CD4-positive, alpha-beta memory T cell (primary cell): ENCODE data around the gene BFSP2. TPM values are rescaled to one million over a fixed set of nuclear protein-coding genes. Genes with fewer than 3 reads are reported as not detected.

Experiments used
- CTCF ChIA-PET: fragments of 350-600 bp; sonication (Branson Sonifier 250); formaldehyde crosslinking; loops from one replicate; lab custom pipeline; 2021; ENCODE audit warnings: inconsistent platforms; ENCODE audit not compliant: partially characterized antibody; lab: Charles Lee
- POLR2A ChIA-PET: fragments of 350-600 bp; sonication (Branson Sonifier 250); formaldehyde crosslinking; loops from one replicate; lab custom pipeline; 2021; ENCODE audit not compliant: partially characterized antibody; lab: Charles Lee
- DNase-seq, 5 donors: peaks; one replicate each; pipeline versions ENCODE4 v3.0.0 to v3.0.0-alpha.2; 2020 to 2022; ENCODE audit warnings: mixed read lengths in 1 of 5
- H3K27ac ChIP-seq: one replicate; pipeline ENCODE4 v1.7.0; 2013; ENCODE audit warnings: low read depth, low read length
- H3K27me3 ChIP-seq: 2 replicates; pipeline ENCODE4 v1.7.0; 2013; ENCODE audit warnings: mild to moderate bottlenecking, low read length, moderate library complexity; ENCODE audit not compliant: insufficient read depth
- H3K36me3 ChIP-seq: 2 replicates; pipeline ENCODE4 v1.7.0; 2013; ENCODE audit warnings: mild to moderate bottlenecking, low read length, moderate library complexity; ENCODE audit not compliant: insufficient read depth
- H3K4me1 ChIP-seq: 2 replicates; pipeline ENCODE4 v1.7.0; 2013; ENCODE audit warnings: mild to moderate bottlenecking, low read length, moderate library complexity; ENCODE audit not compliant: insufficient read depth
- H3K4me3 ChIP-seq, 2 donors: one replicate each; pipeline ENCODE4 v1.7.0; 2013; ENCODE audit warnings: low read length in 2 of 2, mild to moderate bottlenecking in 1 of 2
- H3K9me3 ChIP-seq, 2 donors: one replicate each; pipeline ENCODE4 v1.7.0; 2013; ENCODE audit warnings: low read length in 2 of 2, control low read depth in 1 of 2; ENCODE audit not compliant: control insufficient read depth in 1 of 2
- H3K27ac Mint-ChIP-seq, 7 donors: one replicate each; pipeline ENCODE4 v1.8.0; 2020 to 2021; ENCODE audit warnings: mixed read lengths in 7 of 7, mild to moderate bottlenecking in 6 of 7, inconsistent platforms in 3 of 7, moderate library complexity in 3 of 7
- H3K27me3 Mint-ChIP-seq, 2 donors: one replicate each; pipeline ENCODE4 v1.8.0; 2020 to 2021; ENCODE audit warnings: mixed read lengths in 2 of 2
- H3K36me3 Mint-ChIP-seq, 2 donors: one replicate each; pipeline ENCODE4 v1.8.0; 2020 to 2021; ENCODE audit warnings: mixed read lengths in 2 of 2, inconsistent platforms in 1 of 2, mild to moderate bottlenecking in 1 of 2
- H3K4me1 Mint-ChIP-seq, 4 donors: one replicate each; pipeline ENCODE4 v1.8.0; 2020 to 2021; ENCODE audit warnings: mixed read lengths in 4 of 4, mild to moderate bottlenecking in 1 of 4
- H3K4me3 Mint-ChIP-seq, 8 donors: one replicate each; pipeline ENCODE4 v1.8.0; 2020 to 2021; ENCODE audit warnings: mixed read lengths in 8 of 8, mild to moderate bottlenecking in 7 of 8, moderate library complexity in 6 of 8, inconsistent platforms in 3 of 8
- H3K9me3 Mint-ChIP-seq, 8 donors: one replicate each; pipeline ENCODE4 v1.8.0; 2020 to 2021; ENCODE audit warnings: mixed read lengths in 8 of 8, mild to moderate bottlenecking in 5 of 8, inconsistent platforms in 3 of 8, moderate library complexity in 1 of 8
- intact Hi-C: fragments of 100-400 bp; cut with micrococcal nuclease; formaldehyde crosslinking; loops from one replicate; pipeline ENCODE4 v1.15.1; 2023
- polyA plus RNA-seq, 2 donors: library from polyadenylated mRNA; unstranded; fragments of 300-500 nt; fragmentation: Illumina TruSeq; gene quantifications; one replicate each; pipeline ENCODE4 v1.2.3, GENCODE V29; 2021
- total RNA-seq, 2 experiments: library from RNA; stranded (reverse); gene quantifications; one replicate each; pipeline ENCODE4 v1.2.3, GENCODE V29; 2021

BFSP2 gene
- total and polyA plus RNA-seq, 4 experiments from 2014 or later: 0.86 to 1.3 TPM; not detected in 2

GRCh38 chr3:133383175-133383574, 16.7 kb upstream of the BFSP2 start:
- Mint-ChIP-seq H3K27ac (no peak overlapping the region), H3K27me3 (peaks cover 2 to 3% of the 10 kb centered on the region in 2 donors), H3K4me1 (no peaks in the 10 kb centered on the region), H3K9me3 (peaks cover 0 to 2% (median 0%) of the 10 kb centered on the region in 8 donors), H3K4me3 (no peak overlapping the region), H3K36me3 (no peaks in the 10 kb centered on the region)
- CTCF ChIA-PET: interaction anchor here (0.8 to 1.5 kb wide), 3 partner anchors 13 to 657 kb away, joined by 3 to 4 read pairs (median 3); no protein-coding TSS in a partner anchor
- DNase-seq: no peak
- H3K27me3 ChIP-seq: no peaks in the 10 kb centered on the region
- H3K36me3 ChIP-seq: no peaks in the 10 kb centered on the region
- POLR2A ChIA-PET: no interaction called here
- no peak overlapping the region for H3K4me3 ChIP-seq
- intact Hi-C loops: no loop called here
- H3K27ac ChIP-seq: no peak overlapping the region
- no peaks in the 10 kb centered on the region for H3K4me1 ChIP-seq
- H3K9me3 ChIP-seq: no peaks in the 10 kb centered on the region

GRCh38 chr3:133383741-133384140, 16.1 kb upstream of the BFSP2 start:
- no peaks in the 10 kb centered on the region for H3K4me1 Mint-ChIP-seq
- no peak overlapping the region for H3K4me3 Mint-ChIP-seq
- H3K9me3 Mint-ChIP-seq: peaks cover 0 to 2% (median 0%) of the 10 kb centered on the region in 8 donors
- H3K27ac Mint-ChIP-seq: no peak overlapping the region
- Histone ChIP-seq H3K9me3 (no peaks in the 10 kb centered on the region), H3K27me3 (no peaks in the 10 kb centered on the region), H3K4me1 (no peaks in the 10 kb centered on the region), H3K4me3 (no peak overlapping the region), H3K27ac (no peak overlapping the region), H3K36me3 (no peaks in the 10 kb centered on the region)
- ChIA-PET CTCF (interaction anchor here (1.5 kb wide), 1 partner anchor 657 kb away, joined by 3 read pairs; no protein-coding TSS in a partner anchor), POLR2A (no interaction called here)
- DNase-seq: no peak
- H3K27me3 Mint-ChIP-seq: peaks cover 2 to 3% of the 10 kb centered on the region in 2 donors
- intact Hi-C loops: no loop called here
- no peaks in the 10 kb centered on the region for H3K36me3 Mint-ChIP-seq

GRCh38 chr3:133384331-133385027, 15.4 kb upstream of the BFSP2 start:
- Histone ChIP-seq H3K4me3 (no peak overlapping the region), H3K27ac (no peak overlapping the region), H3K27me3 (no peaks in the 10 kb centered on the region), H3K4me1 (no peaks in the 10 kb centered on the region), H3K36me3 (no peaks in the 10 kb centered on the region), H3K9me3 (no peaks in the 10 kb centered on the region)
- peaks cover 2 to 3% of the 10 kb centered on the region in 2 donors for H3K27me3 Mint-ChIP-seq
- H3K36me3 Mint-ChIP-seq: no peaks in the 10 kb centered on the region
- CTCF ChIA-PET: no interaction called here
- H3K4me1 Mint-ChIP-seq: no peaks in the 10 kb centered on the region
- H3K4me3 Mint-ChIP-seq: no peak overlapping the region
- POLR2A ChIA-PET: no interaction called here
- intact Hi-C loops: no loop called here
- H3K27ac Mint-ChIP-seq: no peak overlapping the region
- DNase-seq: no peak
- peaks cover 0 to 2% (median 0%) of the 10 kb centered on the region in 8 donors for H3K9me3 Mint-ChIP-seq

- Mint-ChIP-seq H3K4me3 (no peak overlapping the region), H3K4me1 (peaks cover 0 to 2% (median 0%) of the 10 kb centered on the region in 4 donors), H3K27ac (no peak overlapping the region), H3K9me3 (peaks cover 0 to 2% (median 0%) of the 10 kb centered on the region in 8 donors), H3K36me3 (no peaks in the 10 kb centered on the region), H3K27me3 (peaks cover 2 to 3% of the 10 kb centered on the region in 2 donors)
- intact Hi-C loops: no loop called here
- no peaks in the 10 kb centered on the region for H3K36me3 ChIP-seq
- ChIA-PET CTCF (no interaction called here), POLR2A (no interaction called here)
- no peak for DNase-seq
- no peak overlapping the region for H3K4me3 ChIP-seq
- H3K27me3 ChIP-seq: no peaks in the 10 kb centered on the region
- H3K27ac ChIP-seq: no peak overlapping the region
- no peaks in the 10 kb centered on the region for H3K9me3 ChIP-seq
- no peaks in the 10 kb centered on the region for H3K4me1 ChIP-seq
Measured at GRCh38 chr3:133386876-133387275, 13.0 kb upstream of the BFSP2 start.

- ChIA-PET CTCF (interaction anchor here (1.1 kb wide), 1 partner anchor 35 kb away, joined by 3 read pairs; no protein-coding TSS in a partner anchor), POLR2A (no interaction called here)
- Mint-ChIP-seq H3K4me3 (no peak overlapping the region), H3K27me3 (peaks cover 0 to 2% of the 10 kb centered on the region in 2 donors), H3K9me3 (peaks cover 0 to 2% (median 0%) of the 10 kb centered on the region in 8 donors), H3K27ac (no peak overlapping the region), H3K36me3 (no peaks in the 10 kb centered on the region), H3K4me1 (peaks cover 0 to 2% (median 0%) of the 10 kb centered on the region in 4 donors)
- DNase-seq: no peak
- H3K36me3 ChIP-seq: no peaks in the 10 kb centered on the region
- H3K27ac ChIP-seq: no peak overlapping the region
- no peaks in the 10 kb centered on the region for H3K27me3 ChIP-seq
- intact Hi-C loops: no loop called here
- H3K4me1 ChIP-seq: no peaks in the 10 kb centered on the region
- no peak overlapping the region for H3K4me3 ChIP-seq
- H3K9me3 ChIP-seq: no peaks in the 10 kb centered on the region
Measured at GRCh38 chr3:133387341-133387740, 12.5 kb upstream of the BFSP2 start.

GRCh38 chr3:133388696-133389395, 11.0 kb upstream of the BFSP2 start:
- Histone ChIP-seq H3K9me3 (no peaks in the 10 kb centered on the region), H3K4me1 (no peaks in the 10 kb centered on the region), H3K4me3 (no peak overlapping the region), H3K27ac (no peak overlapping the region), H3K36me3 (no peaks in the 10 kb centered on the region), H3K27me3 (no peaks in the 10 kb centered on the region)
- H3K27ac Mint-ChIP-seq: no peak overlapping the region
- ChIA-PET CTCF (interaction anchor here (0.7 to 1.1 kb wide), 2 partner anchors 8 to 33 kb away, joined by 3 read pairs; no protein-coding TSS in a partner anchor), POLR2A (no interaction called here)
- intact Hi-C loops: no loop called here
- no peak overlapping the region for H3K4me3 Mint-ChIP-seq
- peaks cover 0 to 2% (median 0%) of the 10 kb centered on the region in 4 donors for H3K4me1 Mint-ChIP-seq
- no peaks in the 10 kb centered on the region for H3K27me3 Mint-ChIP-seq
- no peaks in the 10 kb centered on the region for H3K36me3 Mint-ChIP-seq
- peaks cover 0 to 2% (median 0%) of the 10 kb centered on the region in 8 donors for H3K9me3 Mint-ChIP-seq
- no peak for DNase-seq

GRCh38 chr3:133390715-133391114, 9.1 kb upstream of the BFSP2 start:
- no peak overlapping the region for H3K4me3 ChIP-seq
- H3K4me1 ChIP-seq: no peaks in the 10 kb centered on the region
- H3K27me3 ChIP-seq: no peaks in the 10 kb centered on the region
- intact Hi-C loops: no loop called here
- DNase-seq: no peak
- H3K27ac ChIP-seq: no peak overlapping the region
- peak overlapping the region in 1 of 7 donors; percentile 26 for H3K27ac Mint-ChIP-seq
- no peaks in the 10 kb centered on the region for H3K36me3 ChIP-seq
- H3K4me3 Mint-ChIP-seq: no peak overlapping the region
- peaks cover 0 to 2% (median 0%) of the 10 kb centered on the region in 8 donors for H3K9me3 Mint-ChIP-seq
- ChIA-PET CTCF (no interaction called here), POLR2A (no interaction called here)
- no peaks in the 10 kb centered on the region for H3K27me3 Mint-ChIP-seq
- no peaks in the 10 kb centered on the region for H3K9me3 ChIP-seq
- no peaks in the 10 kb centered on the region for H3K36me3 Mint-ChIP-seq
- peaks cover 0 to 3% (median 0%) of the 10 kb centered on the region in 4 donors for H3K4me1 Mint-ChIP-seq
